ENCODE measurements around the gene DGKB.
"Not testable (repeated sequence)": the region's sequence is repeated elsewhere in the genome, so short reads cannot be mapped to it uniquely, and the experiment has no call there.

DGKB gene

DNA sequence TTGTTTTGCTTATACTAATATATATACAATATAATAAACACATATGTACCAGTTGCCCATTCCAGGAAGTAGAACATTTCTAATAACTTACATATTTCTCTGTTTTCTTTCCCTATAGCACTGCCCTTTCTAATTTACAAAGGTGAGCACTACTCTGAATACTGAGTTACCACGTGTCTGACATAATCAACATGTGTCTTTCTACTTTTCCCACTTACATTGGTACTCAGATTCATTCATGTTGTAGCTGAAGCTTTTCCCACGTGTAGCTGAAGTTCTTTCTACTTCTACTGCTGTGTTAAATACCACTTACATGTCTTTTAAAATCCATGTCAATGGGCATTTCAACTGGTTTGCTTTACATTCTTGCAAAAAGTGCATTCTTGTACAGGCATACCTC lies 317.3 kb downstream of the DGKB start:
- no peak for DNase-seq (ENCODE audit: low spot score)

DNA sequence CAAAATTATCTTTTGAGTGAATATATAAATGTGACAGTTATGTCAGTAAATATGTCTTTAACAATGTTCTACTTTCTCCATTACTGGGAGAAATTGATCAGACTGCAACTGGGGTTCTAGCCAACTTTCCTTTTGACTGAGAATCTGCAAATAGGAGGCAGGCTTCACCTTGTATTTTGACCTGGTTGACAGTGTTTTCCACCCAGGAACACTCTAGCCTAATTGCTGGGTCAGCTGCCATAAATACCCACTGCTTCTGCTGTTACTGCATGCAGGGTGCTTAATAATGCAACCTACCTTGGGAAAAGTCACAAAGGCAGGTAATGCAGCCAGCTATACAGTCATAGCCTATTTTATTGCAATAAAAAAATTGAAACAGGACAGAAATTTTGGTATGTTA lies 319.0 kb downstream of the DGKB start:
- no peak for DNase-seq (ENCODE audit: low spot score)

DNA sequence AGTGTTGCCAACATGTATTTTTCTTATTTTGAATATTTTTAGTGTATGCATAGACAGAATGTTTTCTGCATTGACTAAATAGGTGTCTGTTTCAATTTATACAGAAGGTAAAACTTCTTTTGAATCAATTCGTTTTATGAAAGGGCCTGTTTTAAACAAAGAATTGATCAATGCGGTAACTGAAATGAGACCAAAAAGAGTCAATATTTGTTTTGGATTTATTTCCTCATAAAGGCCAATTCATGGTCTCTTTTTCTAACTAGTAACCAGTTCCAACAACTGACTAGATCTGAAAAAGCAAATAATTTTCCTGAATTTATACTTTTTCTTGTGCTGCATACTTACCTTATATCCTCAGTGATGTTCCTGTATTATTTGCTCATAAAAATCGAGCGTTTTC lies 320.5 kb downstream of the DGKB start:
- DNase-seq (ENCODE audit: low spot score) = no peak

DNA sequence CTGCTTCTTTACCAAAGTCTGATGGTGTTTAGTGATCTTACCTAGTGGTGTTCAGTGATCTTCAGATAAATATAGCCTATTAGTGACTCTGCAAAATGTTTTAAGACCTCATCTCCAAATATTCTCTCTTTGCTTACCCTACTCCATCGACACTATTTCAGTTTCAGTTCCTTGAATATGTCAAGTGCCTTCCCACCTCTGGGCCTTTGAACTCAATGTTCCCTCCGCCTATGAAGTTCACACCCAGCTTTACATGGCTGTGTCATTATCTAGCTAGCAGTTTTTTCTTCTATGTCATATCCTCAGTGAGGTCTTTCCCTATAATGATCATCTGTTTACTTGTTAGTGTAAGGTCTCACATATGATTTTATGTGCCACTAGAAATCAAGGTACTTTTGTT lies 322.6 kb downstream of the DGKB start:
- no peak for DNase-seq (ENCODE audit: low spot score)

DNA sequence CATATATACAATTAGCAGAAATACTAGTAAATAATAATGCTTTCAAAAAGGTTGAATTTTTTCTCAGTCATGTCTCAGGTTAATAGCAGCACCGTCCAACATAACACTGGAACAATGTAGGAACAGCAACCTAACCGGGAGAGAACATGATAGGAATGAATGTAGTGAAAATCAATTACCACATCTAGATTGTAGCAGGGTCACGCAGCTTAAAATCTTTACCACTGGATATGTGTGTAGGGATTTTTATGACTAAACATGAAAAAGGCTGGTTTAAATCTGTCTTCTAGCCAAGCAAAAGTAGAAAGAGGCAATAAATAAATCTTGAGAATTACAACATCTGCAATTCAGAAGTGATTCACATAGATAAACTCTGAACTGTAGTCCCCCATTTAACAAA lies 326.0 kb downstream of the DGKB start:
- DNase-seq (ENCODE audit: low spot score) = no peak

DNA sequence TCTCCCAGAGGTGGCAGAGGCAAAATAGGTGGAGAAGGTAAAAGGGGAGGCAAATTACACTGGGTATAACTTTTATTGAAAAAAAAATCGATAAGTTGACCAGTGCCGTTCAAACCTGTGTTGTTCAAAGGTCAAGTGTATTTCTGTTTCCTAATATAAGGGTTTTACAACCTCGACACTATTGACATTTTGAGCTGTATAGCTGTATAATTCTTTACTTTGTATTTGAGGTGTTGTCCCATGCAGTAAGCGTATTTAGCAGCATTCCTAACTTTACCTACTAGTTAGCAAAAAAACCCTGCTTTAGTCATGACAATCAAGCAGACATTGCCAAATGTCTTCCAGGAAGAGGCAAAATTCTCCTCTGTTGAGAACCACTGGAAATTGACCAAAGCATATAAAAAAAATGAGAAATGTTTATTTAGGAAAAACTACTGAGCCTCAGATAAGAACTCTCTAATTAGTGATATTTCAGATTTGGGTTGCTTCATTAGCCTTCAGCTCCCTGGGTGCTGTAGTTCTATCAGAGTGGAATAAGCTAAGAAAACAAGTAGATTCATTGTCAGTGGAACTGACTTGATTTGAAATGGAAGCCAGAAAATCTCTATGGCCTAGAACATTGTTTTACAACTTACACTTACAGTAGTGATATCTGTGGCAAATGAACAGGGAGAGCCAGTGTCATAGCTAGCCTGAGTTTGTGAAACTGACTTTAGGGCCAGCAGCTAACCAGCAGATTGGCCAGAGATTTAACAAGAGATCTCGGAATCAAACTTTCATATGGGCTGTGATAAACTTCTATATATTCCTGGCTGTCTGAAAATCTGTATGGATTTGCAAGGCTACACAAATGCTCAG lies 331.6 kb downstream of the DGKB start:
- DNase-seq (ENCODE audit: low spot score) = no peak

DNA sequence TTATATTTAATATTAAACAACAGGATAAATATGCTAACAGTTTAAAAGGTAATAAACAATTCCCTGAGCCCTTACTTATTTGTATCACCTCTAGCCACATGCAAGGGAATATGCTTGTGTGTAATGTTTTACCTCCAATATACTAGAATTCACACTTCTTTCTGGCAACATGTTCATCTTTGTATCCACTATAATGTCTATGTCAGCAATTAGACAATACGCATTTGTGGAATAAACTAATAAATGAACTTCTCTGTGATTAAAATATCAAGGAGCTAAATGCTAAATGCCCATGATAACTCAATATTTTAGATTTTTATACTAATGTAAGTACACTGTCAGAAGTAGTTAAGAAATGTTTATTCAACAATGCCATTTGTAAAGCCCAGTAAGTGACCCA lies 350.5 kb downstream of the DGKB start:
- DNase-seq (ENCODE audit: low spot score) = no peak

DNA sequence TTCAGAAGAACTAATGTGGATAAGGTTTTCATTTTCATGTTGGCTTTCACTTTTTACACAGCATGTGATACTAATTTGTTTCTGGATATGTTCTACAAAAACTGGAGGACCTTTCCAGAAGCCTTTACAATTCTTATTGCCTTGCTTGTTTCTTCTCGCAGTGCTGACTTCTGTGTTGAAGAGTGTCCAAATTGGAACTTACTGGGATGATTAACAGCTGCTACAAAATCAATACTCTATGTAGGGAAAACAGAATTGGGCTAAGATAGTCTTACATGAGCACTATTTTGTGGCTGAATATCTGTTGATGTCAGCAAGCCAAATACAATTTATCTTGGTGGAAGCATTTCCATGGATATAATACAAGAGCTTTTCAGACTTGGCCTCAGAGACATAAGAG lies 351.2 kb downstream of the DGKB start:
- DNase-seq (ENCODE audit: low spot score) = no peak

DNA sequence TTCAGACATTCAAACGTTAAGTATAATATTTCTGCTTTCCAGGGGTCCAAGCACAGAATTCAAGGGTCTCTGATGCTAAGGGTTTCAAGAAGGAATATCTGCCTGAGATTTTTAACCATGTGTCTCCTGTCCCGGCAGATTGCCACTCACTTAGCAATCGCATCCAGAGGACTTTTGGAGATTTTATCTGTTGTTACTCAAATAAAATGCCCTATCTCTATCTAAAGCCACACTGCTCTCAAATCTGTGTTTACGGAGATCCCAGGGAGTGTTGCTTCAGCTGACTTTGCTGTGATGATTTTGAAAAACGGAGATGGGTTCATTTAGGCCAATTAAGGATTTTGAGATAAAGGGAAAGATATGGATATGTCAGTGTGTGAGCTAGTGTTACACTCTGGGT lies 359.9 kb downstream of the DGKB start:
- DNase-seq (ENCODE audit: low spot score) = no peak

DNA sequence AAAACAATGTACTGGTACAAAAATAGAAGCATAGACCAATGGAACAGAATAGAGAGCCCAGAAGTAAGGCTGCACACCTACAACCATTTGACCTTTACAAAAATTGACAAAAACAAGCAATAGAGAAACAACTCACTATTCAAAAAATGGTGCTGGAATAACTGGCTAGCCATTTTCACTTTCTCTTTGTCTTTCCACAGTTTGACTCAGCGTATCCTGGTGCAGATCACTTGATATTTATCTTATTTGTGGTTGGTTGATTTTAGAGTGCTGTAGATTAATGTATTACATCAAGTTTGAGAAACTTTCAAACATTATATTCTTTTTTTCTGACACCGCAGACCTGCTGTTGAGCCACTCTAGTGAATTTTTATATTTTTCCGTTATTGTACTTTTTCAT lies 381.4 kb downstream of the DGKB start:
- DNase-seq (ENCODE audit: low spot score) = no peak

DNA sequence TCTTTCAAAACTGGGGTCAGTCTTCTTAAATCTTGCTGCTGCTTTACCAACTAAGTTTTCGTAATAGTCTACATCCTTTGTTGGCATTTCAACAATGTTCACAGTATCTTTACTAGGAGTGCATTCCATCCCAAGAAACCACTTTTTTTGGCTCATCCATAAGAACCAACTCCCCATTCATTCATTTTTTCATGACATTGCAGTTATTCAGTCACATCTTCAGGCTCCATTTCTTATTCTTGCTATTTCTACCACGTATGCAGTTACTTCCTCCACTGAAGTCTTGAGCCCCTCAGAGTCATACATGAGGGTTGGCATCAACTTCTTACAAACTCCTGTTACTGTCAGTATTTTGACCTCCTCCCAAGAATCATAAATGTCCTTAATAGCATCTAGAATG lies 392.3 kb downstream of the DGKB start:
- DNase-seq (ENCODE audit: low spot score) = no peak

DNA sequence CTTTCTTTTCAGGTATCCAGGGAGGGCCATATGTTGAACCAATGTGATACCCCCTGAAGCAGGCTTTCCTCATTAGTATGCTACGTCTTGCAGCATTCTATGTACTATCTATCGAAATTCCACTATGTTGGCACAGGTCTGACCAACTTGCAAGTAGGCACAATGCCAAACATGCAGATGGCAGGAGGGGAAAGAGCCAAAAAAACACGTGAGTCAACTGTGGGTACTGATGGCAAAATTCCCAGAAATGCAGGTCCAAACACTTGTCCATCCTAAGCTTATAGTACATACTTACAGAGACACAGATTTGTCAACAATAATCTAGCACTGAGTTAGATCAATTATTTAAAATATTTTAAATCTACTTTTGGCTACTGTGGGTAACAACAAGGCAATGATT lies 394.9 kb downstream of the DGKB start:
- DNase-seq (ENCODE audit: low spot score) = no peak

DNA sequence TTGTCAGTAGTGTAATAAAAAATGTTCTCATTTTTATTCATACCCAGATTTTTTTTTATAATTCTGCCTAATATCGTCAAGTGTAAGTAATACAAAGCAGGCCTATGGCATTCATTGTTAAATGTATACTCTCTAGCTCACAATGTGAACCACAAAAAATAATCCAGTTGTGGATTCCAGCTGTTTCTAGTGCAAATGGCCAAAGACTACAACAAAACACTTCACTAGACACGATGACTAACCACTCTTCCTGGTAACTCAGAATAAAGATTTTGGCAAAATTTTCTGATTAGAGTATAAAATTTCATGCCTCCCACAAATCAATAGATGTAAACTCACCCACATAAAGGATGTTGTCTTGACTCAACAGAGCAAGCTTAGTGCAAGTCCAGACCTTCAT lies 396.6 kb downstream of the DGKB start:
- DNase-seq (ENCODE audit: low spot score) = no peak

DNA sequence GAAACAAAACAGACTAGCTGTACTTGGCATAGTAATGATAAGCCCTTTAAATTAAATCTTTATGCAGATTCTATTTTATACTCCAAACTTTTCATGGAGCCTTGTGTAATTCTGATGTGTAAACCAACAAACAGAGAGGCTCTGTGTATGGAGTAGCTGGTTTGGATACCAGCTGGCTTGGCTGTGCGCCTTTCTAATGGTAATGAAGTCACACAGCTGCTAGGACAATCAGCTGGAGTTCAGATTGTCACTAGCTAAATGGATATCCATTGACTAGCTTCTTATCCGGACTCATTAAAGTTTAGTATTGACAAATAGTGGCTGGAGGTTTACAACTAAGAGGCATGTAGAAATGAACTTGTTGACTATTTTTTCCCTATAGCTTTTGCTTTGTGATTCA lies 398.4 kb downstream of the DGKB start:
- no peak for DNase-seq (ENCODE audit: low spot score)

DNA sequence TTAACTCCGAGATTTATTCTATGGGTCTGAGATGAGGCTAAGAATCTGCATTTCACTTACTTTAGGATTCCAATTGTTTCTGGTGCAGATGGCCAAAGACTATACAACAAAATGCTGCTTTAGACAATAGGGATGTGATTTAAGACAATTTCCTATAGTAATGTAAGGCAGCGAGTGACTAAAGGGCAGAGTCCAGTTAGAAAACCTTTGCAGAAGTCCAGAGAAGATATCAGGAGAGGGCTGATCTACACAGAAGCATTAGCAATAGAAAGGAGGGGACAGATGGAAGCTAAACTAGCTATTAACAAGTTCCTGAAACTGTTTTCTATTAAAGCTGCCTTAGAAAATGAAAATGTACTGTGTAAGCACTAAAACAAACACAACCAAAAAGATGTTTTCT lies 398.9 kb downstream of the DGKB start:
- no peak for DNase-seq (ENCODE audit: low spot score)

DNA sequence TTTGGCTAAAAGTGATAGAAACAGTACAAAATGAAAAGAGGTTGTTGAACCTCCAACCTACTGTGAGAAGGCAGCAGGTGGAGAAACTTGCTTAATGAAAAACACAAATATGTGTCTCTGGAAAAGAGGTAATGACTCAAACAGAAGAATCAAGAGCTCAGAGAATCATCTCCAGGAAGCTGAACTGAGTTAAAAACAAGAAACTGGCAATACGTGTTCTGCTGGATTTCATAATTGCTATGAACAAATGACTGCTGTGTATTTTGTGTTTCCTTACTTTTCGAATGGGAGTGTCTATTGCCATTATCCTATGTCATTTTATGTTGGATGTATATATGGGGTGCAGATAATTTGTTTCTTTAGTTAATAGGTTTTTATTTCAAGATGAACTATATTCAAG lies 401.1 kb downstream of the DGKB start:
- no peak for DNase-seq (ENCODE audit: low spot score)

DNA sequence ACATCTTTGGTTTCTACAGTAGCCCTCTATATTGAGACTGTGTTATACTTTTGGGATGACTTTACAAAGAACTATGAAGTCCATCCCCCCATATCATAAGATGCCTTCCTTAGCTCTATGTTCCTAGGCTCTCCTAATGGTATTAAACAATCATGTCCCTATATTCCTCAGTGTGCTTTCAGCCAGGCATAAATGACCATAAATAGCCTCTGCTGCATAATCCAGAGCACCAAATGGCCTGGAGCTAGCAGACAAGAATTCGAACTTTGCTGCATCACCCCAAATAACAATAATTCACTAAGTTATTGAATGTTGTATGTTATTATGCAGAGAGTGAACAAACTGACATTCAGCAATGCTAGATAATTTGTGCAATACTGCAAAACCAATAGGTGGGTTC lies 405.2 kb downstream of the DGKB start:
- no peak for DNase-seq (ENCODE audit: low spot score)

DNA sequence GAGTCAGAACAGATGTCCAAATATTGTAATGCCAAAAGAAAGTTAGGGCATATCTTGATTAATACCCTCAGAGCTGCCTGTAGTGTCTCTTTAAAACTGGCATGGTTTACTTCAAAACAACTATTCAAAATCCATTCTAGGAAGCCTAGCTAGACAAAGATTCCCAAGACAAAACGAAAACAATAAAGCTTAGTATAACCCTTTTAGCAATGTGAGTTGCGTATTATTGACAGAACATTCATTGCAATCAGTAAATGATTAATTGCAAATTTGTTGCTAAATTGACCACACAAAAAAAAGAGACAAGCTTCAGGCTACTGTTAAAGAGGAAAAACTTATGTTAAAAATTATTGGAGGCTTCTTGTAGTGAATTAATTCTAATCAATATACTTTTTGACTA lies 406.9 kb downstream of the DGKB start:
- DNase-seq (ENCODE audit: low spot score) = no peak

DNA sequence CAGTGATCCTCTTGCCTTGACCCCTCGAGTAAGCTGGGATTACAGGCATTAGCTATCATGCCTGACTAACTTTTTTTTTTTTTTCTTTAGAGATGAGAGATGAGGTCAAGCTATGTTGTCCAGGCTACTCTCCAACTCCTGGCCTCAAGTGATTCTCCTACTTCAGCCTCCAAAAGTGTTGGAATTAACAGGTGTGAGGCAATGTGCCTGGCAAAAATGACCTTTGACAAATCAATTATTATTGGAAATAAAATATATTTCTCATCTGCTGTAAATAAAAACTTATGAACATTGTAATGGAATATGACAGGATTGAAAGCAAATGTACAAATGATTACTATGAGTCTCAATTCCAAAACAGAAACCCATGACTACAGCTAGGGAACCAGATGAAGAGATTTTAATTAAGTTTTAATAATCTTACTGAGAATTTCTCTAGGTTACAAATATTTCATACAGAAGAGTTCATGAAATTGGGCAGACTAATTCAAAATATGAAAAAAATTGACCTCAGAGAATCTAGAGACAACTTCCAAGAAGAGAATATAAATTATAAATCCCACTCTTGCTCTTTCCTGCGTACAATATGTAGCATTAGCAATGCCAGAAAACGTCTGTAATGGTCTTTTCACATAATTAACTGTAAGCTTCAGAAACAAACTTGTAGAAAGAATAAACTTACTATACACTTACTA lies 414.7 kb downstream of the DGKB start:
- DNase-seq (ENCODE audit: low spot score) = no peak

DNA sequence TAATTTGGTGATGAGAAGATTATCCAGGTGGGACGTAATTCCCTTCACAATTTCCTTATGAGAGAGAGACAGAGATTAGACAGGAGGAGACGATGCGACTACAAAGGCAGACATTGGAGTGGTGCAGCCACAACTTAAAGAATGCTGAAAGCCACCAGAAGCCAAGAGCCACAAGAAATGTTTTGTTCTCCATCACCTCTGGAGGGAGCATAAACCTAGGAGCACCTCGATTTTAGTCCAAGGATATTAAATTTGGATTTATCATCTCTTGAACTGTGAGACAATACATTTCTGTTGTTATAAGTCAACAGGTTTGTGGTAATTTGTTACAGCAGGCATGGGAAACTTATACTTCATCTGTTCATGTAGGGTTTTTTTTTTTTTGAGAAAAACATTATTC lies 418.9 kb downstream of the DGKB start:
- no peak for DNase-seq (ENCODE audit: low spot score)

DNA sequence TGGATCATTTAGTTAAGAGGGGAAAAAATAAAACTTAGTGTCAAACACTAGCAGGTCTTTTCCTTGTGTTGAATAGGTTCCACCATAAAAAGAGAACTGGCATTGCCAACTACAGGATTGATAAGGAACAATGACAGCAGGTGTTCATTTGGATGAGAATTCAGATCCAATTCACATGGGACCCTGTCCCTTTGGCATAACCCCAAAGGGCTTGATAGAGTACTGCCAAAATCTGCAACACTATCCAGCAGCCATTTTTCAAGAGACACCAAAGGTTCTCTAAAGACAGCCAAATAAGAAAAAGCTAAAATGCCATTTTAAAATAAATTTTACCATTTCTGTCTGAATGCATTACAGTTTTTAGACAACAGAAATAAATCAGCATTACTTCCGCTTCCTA lies 422.3 kb downstream of the DGKB start:
- no peak for DNase-seq (ENCODE audit: low spot score)

DNA sequence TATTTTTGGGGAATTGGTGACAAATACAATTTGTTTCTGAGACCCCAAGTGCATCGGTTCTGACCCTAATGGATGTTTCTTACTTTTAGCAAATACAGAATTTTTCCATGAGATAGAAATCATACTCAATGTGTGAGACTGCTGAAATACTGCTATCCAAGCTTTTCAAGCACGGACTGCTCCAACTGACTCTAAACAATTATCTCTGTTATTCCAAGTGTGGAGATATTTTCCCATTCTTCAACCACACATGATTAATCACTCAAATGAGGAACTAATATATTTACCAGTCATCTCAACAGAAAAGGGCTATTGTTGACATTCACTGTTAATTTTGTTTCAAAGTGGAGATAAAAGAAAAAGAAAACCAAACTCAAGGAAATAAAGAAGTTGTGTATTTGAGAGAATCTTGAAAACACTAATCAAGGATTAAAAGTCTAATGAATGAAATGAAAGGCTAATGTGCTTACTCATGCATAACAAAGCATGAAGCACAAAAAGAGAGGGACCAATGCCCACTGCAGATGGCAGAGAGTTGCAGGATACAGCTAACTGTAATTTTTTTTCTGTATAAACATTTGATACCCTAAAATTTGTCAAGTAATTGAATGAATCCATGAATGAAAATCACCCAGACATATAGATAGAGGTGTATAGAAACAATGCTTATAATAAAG lies 423.6 kb downstream of the DGKB start:
- DNase-seq (ENCODE audit: low spot score) = no peak

DNA sequence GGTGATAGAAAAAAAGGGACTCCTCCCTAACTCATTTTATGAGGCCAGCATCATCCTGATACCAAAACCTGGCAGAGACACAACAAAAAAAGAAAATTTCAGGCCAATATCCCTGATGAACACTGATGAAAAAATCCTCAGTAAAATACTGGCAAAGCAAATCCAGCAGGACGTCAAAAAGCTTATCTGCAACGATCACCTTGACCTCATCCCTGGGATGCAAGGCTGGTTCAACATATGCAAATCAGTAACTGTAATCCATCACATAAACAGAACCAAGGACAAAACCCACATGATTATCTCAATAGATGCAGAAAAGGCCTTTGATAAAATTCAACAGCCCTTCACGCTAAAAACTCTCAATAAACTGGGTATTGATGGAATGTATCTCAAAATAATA lies 440.8 kb downstream of the DGKB start:
- not testable (repeated sequence) for DNase-seq (ENCODE audit: low spot score)
